Left ventricle myocardium inferior (tissue), 1 donor: Measurements from ENCODE around the gene PLPPR1. TPM values are rescaled to one million over a fixed set of nuclear protein-coding genes. Genes with fewer than 3 reads are reported as not detected.

Experiments
- DNase-seq: peaks from one replicate; pipeline ENCODE4 v3.0.0-alpha.2; 2020
- H3K27ac ChIP-seq: fragments of 200-600 bp; replicated peaks from 2 replicates; pipeline ENCODE4 v1.8.0; 2021
- H3K27me3 ChIP-seq: fragments of 200-600 bp; 2 replicates; pipeline ENCODE4 v1.8.0; 2021; ENCODE audit warnings: low read depth
- H3K36me3 ChIP-seq: fragments of 200-600 bp; 2 replicates; pipeline ENCODE4 v1.8.0; 2021
- H3K4me1 ChIP-seq: fragments of 200-600 bp; 2 replicates; pipeline ENCODE4 v1.8.0; 2021
- H3K4me3 ChIP-seq: fragments of 200-600 bp; 2 replicates; pipeline ENCODE4 v1.8.0; 2021; ENCODE audit warnings: mild to moderate bottlenecking, moderate library complexity
- H3K9me3 ChIP-seq: fragments of 200-600 bp; replicated peaks from 2 replicates; pipeline ENCODE4 v1.8.0; 2021
- CTCF ChIP-seq: fragments of 200-600 bp; IDR thresholded peaks from 2 replicates; pipeline ENCODE4 v1.8.0; 2021; ENCODE audit warnings: antibody characterized with exemption, mild to moderate bottlenecking, borderline replicate concordance
- intact Hi-C: fragments of 100-400 bp; cut with micrococcal nuclease; formaldehyde crosslinking; loops from one replicate; pipeline ENCODE4 v1.11.0; 2022
- total RNA-seq: library from RNA; stranded (reverse); fragmentation: NEBNext Ultra II Directional; extraction: Animal tissue kit (Norgen Biotek cat#: 25700); gene quantifications from one replicate; pipeline ENCODE4 v1.2.1, GENCODE V29; 2021
- donor health status: DM: no; HTN: yes; CAD: no; lungs with severe emphysema.

The PLPPR1 gene
- total RNA-seq, 1 donor from 2014 or later = not detected

DNA sequence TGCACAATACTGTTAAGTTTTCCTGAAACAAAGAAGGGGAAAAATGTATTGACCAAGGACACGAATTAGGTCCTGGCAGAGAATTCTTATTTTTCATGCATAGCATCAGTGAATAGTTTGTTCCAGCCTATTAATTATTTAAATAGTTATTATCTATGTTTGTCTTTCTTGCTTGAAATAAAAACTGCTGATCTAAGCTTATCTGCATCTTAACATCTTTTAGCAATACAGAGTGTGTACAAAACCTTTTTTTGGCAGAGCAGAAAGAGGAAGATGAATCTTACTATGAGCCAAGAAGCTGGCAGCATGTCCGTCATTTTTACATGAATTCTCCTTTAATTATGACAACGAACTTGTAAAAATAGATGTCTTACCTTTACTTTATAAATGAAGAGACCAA, 23.3 kb upstream of the PLPPR1 start:
- peaks cover 22% of the 10 kb centered on the region for H3K9me3 ChIP-seq
- intact Hi-C loops = no loop called here
- no peak for TF ChIP-seq CTCF
- no peaks in the 10 kb centered on the region for H3K4me1 ChIP-seq
- H3K27ac ChIP-seq = no peak overlapping the region
- no peak for DNase-seq
- H3K36me3 ChIP-seq = no peaks in the 10 kb centered on the region
- H3K4me3 ChIP-seq = no peak overlapping the region
- peaks cover 4% of the 10 kb centered on the region for H3K27me3 ChIP-seq

DNA sequence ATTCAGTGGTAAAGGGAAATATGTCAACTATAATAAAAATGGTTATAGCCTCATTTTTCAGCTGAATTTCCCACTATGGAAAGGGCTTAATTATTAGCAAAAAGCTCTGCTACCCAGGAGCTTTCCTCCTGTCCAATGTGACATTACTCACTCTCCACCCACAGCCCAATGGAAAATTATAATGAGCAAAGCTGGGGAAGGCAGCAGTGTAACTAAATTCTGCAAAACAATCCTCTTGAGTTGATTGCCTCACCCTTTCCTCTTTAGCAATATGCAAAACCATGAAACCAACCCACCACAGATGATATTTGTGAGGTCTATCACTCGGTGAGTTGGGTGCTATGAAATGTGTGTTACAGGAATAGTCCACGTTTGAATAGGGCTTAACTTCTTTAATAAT, 14.0 kb upstream of the PLPPR1 start:
- no peaks in the 10 kb centered on the region for H3K9me3 ChIP-seq
- intact Hi-C loops = no loop called here
- DNase-seq = no peak
- no peaks in the 10 kb centered on the region for H3K36me3 ChIP-seq
- TF ChIP-seq CTCF = no peak
- peaks cover 21% of the 10 kb centered on the region for H3K27me3 ChIP-seq
- no peak overlapping the region for H3K4me3 ChIP-seq
- no peaks in the 10 kb centered on the region for H3K4me1 ChIP-seq
- no peak overlapping the region for H3K27ac ChIP-seq

DNA sequence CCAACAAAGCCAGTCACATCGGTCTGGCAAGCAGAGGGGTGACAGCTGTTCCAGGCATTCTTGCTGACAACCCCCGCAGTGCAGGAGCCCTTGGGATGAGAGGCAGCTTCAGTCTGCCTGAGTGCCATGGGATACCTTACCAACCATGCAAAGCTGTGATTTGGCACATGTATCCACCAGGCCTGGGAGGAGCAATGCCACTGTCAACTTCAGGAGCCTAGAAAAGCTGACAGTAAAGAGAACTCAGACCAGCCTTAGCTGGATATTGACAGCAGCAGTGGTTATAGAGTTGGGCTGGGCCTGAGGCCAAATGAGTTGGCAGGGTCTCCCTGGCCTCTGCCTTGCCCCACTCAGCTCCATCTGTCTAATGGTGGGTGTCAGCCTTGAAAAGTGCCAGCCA, 10.1 kb upstream of the PLPPR1 start:
- no peak for DNase-seq
- Histone ChIP-seq H3K36me3 (no peaks in the 10 kb centered on the region), H3K27me3 (peaks cover 34% of the 10 kb centered on the region), H3K27ac (no peak overlapping the region), H3K4me1 (no peaks in the 10 kb centered on the region), H3K9me3 (no peaks in the 10 kb centered on the region), H3K4me3 (no peak overlapping the region)
- intact Hi-C loops = no loop called here
- no peak for TF ChIP-seq CTCF

DNA sequence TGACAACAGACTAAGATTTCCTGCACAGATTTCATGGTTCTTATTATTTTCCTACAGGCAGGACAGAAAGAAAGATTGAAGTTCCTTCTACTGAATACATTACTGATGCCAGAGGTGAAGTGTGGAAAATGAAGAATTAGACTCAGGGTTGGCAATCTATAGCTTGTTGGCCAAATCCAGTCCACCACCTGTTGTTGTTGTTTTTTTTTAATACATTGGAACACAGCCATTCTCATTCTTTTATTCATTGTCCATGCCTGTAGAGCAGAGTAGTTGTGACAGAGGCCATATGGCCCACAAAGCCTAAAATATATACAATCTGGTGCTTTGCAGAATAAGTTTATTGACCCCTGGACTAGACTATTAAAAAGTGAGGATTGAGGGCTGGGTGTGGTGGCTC, 5.8 kb upstream of the PLPPR1 start:
- Histone ChIP-seq H3K27ac (no peak overlapping the region), H3K27me3 (peaks cover 58% of the 10 kb centered on the region), H3K9me3 (no peaks in the 10 kb centered on the region), H3K4me1 (peaks cover 10% of the 10 kb centered on the region), H3K4me3 (no peak overlapping the region), H3K36me3 (no peaks in the 10 kb centered on the region)
- DNase-seq = no peak
- no peak for TF ChIP-seq CTCF
- intact Hi-C loops = no loop called here

DNA sequence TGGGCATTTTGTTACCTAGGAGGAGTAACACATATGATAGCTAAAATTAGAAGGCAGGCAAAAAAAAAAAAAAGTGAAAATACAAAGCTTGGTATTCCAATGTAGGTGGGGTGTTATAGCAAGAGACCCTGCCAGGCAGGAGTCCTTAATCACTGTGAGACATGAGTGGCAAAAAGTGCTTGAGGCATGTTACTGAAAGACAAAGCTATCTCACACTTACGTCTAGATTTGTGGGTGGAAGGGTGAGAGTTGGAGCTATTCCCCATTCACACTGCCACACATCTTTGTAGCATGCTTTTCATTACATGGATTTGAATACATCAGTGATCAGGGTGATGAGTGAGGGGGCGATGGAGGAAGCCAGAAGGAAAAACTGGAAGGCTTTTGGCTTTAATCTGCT, 2.6 kb upstream of the PLPPR1 start:
- intact Hi-C loops = no loop called here
- no peak for TF ChIP-seq CTCF
- no peak for DNase-seq
- Histone ChIP-seq H3K4me3 (no peak overlapping the region), H3K27me3 (peaks cover 84% of the 10 kb centered on the region), H3K36me3 (no peaks in the 10 kb centered on the region), H3K27ac (no peak overlapping the region), H3K4me1 (peaks cover 30% of the 10 kb centered on the region), H3K9me3 (no peaks in the 10 kb centered on the region)

DNA sequence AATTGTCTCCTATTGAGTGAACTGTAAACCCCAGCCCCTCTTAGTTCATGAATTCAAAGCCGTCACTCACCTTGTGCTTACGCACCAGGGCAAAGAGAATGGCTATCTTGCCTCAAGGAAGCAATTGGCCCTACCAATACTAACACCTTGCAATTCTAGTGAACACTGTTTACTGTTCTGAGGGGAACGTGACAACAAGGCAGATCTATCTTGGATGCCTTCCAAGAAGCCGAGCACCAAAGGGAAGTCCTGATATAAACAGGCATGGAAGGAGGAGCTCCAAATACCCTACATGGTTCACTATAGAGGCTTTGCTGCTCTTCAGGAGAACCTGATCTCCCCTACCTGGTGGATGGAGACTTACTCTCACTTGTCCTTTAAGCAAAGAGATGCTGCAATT, 1.7 kb upstream of the PLPPR1 start:
- H3K27me3 ChIP-seq = peaks cover 93% of the 10 kb centered on the region
- no peak for DNase-seq
- H3K4me3 ChIP-seq = no peak overlapping the region
- no peaks in the 10 kb centered on the region for H3K9me3 ChIP-seq
- H3K27ac ChIP-seq = no peak overlapping the region
- intact Hi-C loops = no loop called here
- H3K36me3 ChIP-seq = no peaks in the 10 kb centered on the region
- TF ChIP-seq CTCF = no peak
- peaks cover 30% of the 10 kb centered on the region for H3K4me1 ChIP-seq
